IMR-90 (cell line): ENCODE data around the gene IL11RA.

Source experiments
- CTCF ChIP-seq: conservative IDR thresholded peaks from 2 replicates; pipeline ENCODE4 v1.5.1; 2012; ENCODE audit warnings: mild to moderate bottlenecking, low read depth, low read length, improper control_type of control experiment
- MXI1 ChIP-seq: IDR thresholded peaks from 2 replicates; pipeline ENCODE4 v1.6.1; 2012; ENCODE audit warnings: low read depth, mild to moderate bottlenecking, low read length, moderate library complexity, borderline replicate concordance
- NFE2L2 ChIP-seq: fragments of 150-350 bp; IDR thresholded peaks from 2 replicates; pipeline ENCODE4 v1.6.1; 2016; ENCODE audit warnings: low read depth, mild to moderate bottlenecking, low read length
- POLR2A ChIP-seq: IDR thresholded peaks from 2 replicates; pipeline ENCODE4 v1.6.1; 2012; ENCODE audit warnings: mild to moderate bottlenecking, low read depth, low read length
- RCOR1 ChIP-seq: IDR thresholded peaks from 2 replicates; pipeline ENCODE4 v1.6.1; 2012; ENCODE audit warnings: mild to moderate bottlenecking, low read length, improper control_type of control experiment; ENCODE audit not compliant: insufficient replicate concordance
- USF2 ChIP-seq: fragments of 150-350 bp; IDR thresholded peaks from 2 replicates; pipeline ENCODE4 v1.6.1; 2017; ENCODE audit warnings: mild to moderate bottlenecking, antibody characterized with exemption, low read length, low read depth

- TF ChIP-seq USF2 (no peak), CTCF (no peak), NFE2L2 (no peak), POLR2A (no peak), RCOR1 (no peak), MXI1 (no peak)
Measured at GRCh38 chr9:34630402-34631154, 21.4 kb upstream of the IL11RA start.
